ENCODE data around the gene LSM5.

LSM5 gene

DNA sequence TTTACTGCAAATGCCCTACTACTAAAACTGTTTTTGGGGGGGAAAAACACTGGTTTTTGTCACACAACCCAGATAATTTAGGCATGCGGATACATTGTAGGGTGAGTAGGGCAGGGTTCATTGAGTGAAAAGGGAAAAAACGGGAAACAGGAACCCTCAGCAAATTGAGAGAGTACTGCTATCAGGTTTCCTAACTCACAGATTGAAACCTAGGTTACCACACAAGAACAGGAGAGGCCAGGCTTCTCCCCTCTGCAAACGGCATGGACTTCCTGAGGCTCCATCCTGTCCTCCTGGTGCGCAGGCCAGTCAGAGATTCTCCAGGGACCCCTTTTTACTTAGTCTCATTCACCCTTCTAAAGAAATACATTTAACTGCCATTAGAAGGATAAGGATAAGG is 35.7 kb upstream of the LSM5 start:
- ChIA-PET CTCF (no interaction called here), POLR2A (no interaction called here)
- no peak for DNase-seq (ENCODE audit: extremely low spot score)
- no peak for TF ChIP-seq SUZ12 (IDR thresholded peaks at IDR 0.05)
- TF ChIP-seq LEF1 (IDR thresholded peaks at IDR 0.05; ENCODE audit: borderline replicate concordance): no peak
- no peak for TF ChIP-seq HDGF (IDR thresholded peaks at IDR 0.05; ENCODE audit: borderline replicate concordance)

DNA sequence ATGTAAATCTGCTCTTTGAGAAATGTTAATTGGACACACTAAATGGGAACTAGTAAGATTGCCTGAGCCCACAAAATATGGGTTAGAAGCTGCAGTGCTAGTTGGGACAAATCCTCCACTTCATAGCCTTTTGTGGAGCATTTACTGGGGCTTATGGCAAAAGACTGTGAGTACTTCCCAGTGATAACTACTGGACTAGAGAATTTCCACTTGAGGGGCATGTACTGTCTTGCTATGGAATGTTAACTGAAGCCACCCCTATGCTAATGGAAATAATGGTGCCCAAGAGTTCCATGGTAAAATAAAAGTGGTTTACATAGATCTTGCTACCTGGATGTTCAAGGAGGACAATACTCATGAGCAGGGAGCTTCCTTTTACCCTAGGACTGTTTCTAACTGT is 34.5 kb upstream of the LSM5 start:
- TF ChIP-seq, protein P1, sequence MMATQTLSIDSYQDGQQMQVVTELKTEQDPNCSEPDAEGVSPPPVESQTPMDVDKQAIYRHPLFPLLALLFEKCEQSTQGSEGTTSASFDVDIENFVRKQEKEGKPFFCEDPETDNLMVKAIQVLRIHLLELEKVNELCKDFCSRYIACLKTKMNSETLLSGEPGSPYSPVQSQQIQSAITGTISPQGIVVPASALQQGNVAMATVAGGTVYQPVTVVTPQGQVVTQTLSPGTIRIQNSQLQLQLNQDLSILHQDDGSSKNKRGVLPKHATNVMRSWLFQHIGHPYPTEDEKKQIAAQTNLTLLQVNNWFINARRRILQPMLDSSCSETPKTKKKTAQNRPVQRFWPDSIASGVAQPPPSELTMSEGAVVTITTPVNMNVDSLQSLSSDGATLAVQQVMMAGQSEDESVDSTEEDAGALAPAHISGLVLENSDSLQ (IDR thresholded peaks at IDR 0.05): no peak
- no peak for TF ChIP-seq ZNF384 (IDR thresholded peaks at IDR 0.05)
- no peak for TF ChIP-seq TARDBP (IDR thresholded peaks at IDR 0.05)
- no peak for TF ChIP-seq HDGF (IDR thresholded peaks at IDR 0.05; ENCODE audit: borderline replicate concordance)
- TF ChIP-seq FOXA1 (IDR thresholded peaks at IDR 0.05): no peak
- TF ChIP-seq L3MBTL2 (conservative IDR thresholded peaks at IDR 0.05): no peak
- no peak for TF ChIP-seq ELF4 (IDR thresholded peaks at IDR 0.05)
- TF ChIP-seq BHLHE40 (IDR thresholded peaks at IDR 0.05; ENCODE audit: borderline replicate concordance): no peak
- no peak for TF ChIP-seq SUZ12 (IDR thresholded peaks at IDR 0.05)
- CTCF ChIA-PET: no interaction called here
- DNase-seq (ENCODE audit: extremely low spot score): no peak
- POLR2A ChIA-PET: no interaction called here

DNA sequence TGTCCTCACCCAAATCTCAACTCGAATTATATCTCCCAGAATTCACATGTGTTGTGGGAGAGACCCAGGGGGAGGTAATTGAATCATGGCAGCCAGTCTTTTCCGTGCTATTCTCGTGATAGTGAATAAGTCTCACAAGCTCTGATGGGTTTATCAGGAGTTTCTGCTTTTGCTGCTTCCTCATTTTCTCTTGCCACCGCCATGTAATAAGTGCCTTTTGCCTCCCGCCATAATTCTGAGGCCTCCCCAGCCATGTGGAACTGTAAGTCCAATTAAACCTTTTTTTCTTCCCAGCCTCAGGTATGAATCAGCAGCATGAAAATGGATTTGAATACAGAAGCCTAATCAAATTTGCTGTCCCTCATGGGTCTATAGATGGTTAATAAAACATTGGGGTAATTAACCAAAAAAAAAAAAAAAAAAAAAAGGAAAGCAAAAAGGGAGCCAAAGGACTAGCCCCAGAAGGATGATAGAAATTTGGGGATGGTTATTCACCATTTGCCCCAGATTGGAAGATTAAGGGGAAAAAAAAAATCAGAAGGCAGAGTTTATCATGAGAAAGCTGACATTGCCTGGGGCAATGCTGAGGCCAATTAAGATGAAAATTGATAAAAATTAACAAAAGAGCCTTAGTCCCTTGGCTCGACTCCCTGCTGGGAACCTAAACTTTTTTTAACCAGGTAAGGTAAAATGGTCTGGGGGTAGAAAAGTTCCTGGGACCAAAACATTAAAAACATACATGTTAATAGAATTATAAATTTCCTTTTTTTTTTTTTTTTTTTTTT is 32.8 kb upstream of the LSM5 start:
- ChIA-PET CTCF (no interaction called here), POLR2A (no interaction called here)
- DNase-seq (ENCODE audit: extremely low spot score): no peak
- TF ChIP-seq ELF4 (IDR thresholded peaks at IDR 0.05) (no peak), FOXM1 (IDR thresholded peaks at IDR 0.05; ENCODE audit: borderline replicate concordance) (no peak), BHLHE40 (IDR thresholded peaks at IDR 0.05; ENCODE audit: borderline replicate concordance) (no peak), NFRKB (IDR thresholded peaks at IDR 0.05) (no peak), ZNF384 (IDR thresholded peaks at IDR 0.05) (no peak), ARNT (IDR thresholded peaks at IDR 0.05) (no peak), SP1 (IDR thresholded peaks at IDR 0.05) (no peak), L3MBTL2 (conservative IDR thresholded peaks at IDR 0.05) (no peak), LEF1 (IDR thresholded peaks at IDR 0.05; ENCODE audit: borderline replicate concordance) (no peak), FOXA1 (IDR thresholded peaks at IDR 0.05) (no peak), CTBP1 (IDR thresholded peaks at IDR 0.05; ENCODE audit: borderline replicate concordance) (no peak), SUZ12 (IDR thresholded peaks at IDR 0.05) (no peak), TARDBP (IDR thresholded peaks at IDR 0.05) (no peak), HDGF (IDR thresholded peaks at IDR 0.05; ENCODE audit: borderline replicate concordance) (no peak)
- TF ChIP-seq, protein P1 (IDR thresholded peaks at IDR 0.05): no peak

DNA sequence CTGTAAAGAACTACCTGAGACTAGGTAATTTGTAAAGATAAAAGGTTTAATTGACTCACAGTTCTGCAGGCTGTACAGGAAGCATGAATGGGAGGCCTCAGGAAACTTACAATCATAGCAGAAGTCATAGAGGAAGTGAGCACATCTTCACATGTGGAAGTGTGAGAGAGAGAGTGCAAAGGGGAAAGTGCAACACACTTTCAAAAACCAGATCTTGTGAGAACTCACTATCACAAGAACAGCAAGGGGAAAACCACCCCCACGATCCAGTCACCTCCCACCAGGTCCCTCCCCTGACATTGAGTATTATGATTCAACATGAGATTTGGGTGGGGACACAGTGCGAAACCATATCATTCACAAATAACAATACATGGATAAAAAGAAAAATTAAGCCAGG is 29.6 kb upstream of the LSM5 start:
- no peak for DNase-seq (ENCODE audit: extremely low spot score)
- CTCF ChIA-PET: no interaction called here

DNA sequence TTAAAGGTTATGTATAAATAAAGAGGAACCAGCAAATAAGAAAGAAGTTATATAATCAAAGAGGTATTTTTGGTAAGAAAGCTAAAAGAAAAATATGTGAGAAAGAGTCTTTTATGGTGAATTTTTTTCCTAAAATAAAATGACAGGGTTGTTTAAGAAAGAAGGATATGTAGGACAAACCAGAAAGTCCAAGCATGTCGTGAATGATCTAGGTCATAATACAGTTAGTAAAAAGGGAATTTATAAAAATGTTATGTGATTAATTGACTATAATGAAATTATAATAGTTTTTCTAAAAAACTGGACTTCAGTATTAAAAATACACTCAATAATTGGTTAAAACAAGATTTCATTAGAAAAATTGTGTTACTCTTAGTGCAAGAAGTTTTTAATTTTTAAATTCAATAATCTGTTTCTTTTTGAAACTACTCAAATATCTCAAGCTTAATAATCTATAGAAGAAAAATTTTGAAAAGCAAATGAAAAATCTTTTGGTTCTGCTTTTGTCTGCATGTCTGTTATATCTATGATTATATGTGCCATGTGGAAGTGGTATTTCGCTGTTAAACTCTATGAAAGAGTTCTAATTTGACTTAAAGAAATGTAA is 28.5 kb upstream of the LSM5 start:
- ChIA-PET POLR2A (no interaction called here), CTCF (no interaction called here)
- no peak for TF ChIP-seq ELF4 (IDR thresholded peaks at IDR 0.05)
- TF ChIP-seq SP1 (IDR thresholded peaks at IDR 0.05): no peak
- no peak for TF ChIP-seq HDGF (IDR thresholded peaks at IDR 0.05; ENCODE audit: borderline replicate concordance)
- no peak for TF ChIP-seq BHLHE40 (IDR thresholded peaks at IDR 0.05; ENCODE audit: borderline replicate concordance)
- no peak for TF ChIP-seq LEF1 (IDR thresholded peaks at IDR 0.05; ENCODE audit: borderline replicate concordance)
- no peak for TF ChIP-seq FOXK2 (IDR thresholded peaks at IDR 0.05)
- TF ChIP-seq ARNT (IDR thresholded peaks at IDR 0.05): no peak
- no peak for TF ChIP-seq ZNF384 (IDR thresholded peaks at IDR 0.05)
- TF ChIP-seq, protein P1 (IDR thresholded peaks at IDR 0.05): no peak
- TF ChIP-seq SUZ12 (IDR thresholded peaks at IDR 0.05): no peak
- no peak for TF ChIP-seq FOXA1 (IDR thresholded peaks at IDR 0.05)
- TF ChIP-seq TARDBP (IDR thresholded peaks at IDR 0.05): no peak
- TF ChIP-seq NFRKB (IDR thresholded peaks at IDR 0.05): no peak
- no peak for DNase-seq (ENCODE audit: extremely low spot score)

More for the DNA sequence above, 29.6 kb upstream of the LSM5 start:
- POLR2A ChIA-PET: no interaction called here
- TF ChIP-seq NFRKB (IDR thresholded peaks at IDR 0.05): no peak
- TF ChIP-seq ZNF384 (IDR thresholded peaks at IDR 0.05): no peak
- no peak for TF ChIP-seq HDGF (IDR thresholded peaks at IDR 0.05; ENCODE audit: borderline replicate concordance)
- TF ChIP-seq, protein P1 (IDR thresholded peaks at IDR 0.05): no peak
- no peak for TF ChIP-seq CTBP1 (IDR thresholded peaks at IDR 0.05; ENCODE audit: borderline replicate concordance)
- no peak for TF ChIP-seq FOXA1 (IDR thresholded peaks at IDR 0.05)
- TF ChIP-seq FOXK2 (IDR thresholded peaks at IDR 0.05): no peak
- no peak for TF ChIP-seq FOXM1 (IDR thresholded peaks at IDR 0.05; ENCODE audit: borderline replicate concordance)
- no peak for TF ChIP-seq SP1 (IDR thresholded peaks at IDR 0.05)
- TF ChIP-seq SUZ12 (IDR thresholded peaks at IDR 0.05): no peak
- no peak for TF ChIP-seq L3MBTL2 (conservative IDR thresholded peaks at IDR 0.05)
- TF ChIP-seq BHLHE40 (IDR thresholded peaks at IDR 0.05; ENCODE audit: borderline replicate concordance): no peak
- TF ChIP-seq LEF1 (IDR thresholded peaks at IDR 0.05; ENCODE audit: borderline replicate concordance): no peak
- TF ChIP-seq ARNT (IDR thresholded peaks at IDR 0.05): no peak
- no peak for TF ChIP-seq ELF4 (IDR thresholded peaks at IDR 0.05)
- TF ChIP-seq TARDBP (IDR thresholded peaks at IDR 0.05): no peak

All from HEK293T (cell line).